ENCODE results near the gene CRELD2.

Gene CRELD2

DNA sequence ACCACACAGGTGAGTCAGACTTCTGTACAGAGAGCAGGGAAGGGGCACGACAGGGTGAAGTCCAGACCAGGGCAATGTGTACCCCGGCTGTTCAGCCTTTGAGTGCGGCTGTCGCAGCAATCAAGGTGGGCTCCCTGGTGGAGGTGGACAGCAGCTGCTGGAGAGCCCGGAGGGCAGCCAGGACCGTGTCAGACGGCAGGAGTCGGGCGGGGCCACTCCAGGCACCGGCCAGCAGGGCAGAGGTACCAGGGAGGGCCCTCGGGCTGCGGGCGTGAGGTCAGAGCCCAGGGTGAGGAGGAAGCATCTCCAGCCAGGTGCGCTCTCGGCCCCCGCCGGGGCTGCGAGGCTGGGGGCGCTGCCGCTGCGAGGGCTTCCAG is 41.3 kb downstream of the CRELD2 start:
- DNase-seq, result no peak

DNA sequence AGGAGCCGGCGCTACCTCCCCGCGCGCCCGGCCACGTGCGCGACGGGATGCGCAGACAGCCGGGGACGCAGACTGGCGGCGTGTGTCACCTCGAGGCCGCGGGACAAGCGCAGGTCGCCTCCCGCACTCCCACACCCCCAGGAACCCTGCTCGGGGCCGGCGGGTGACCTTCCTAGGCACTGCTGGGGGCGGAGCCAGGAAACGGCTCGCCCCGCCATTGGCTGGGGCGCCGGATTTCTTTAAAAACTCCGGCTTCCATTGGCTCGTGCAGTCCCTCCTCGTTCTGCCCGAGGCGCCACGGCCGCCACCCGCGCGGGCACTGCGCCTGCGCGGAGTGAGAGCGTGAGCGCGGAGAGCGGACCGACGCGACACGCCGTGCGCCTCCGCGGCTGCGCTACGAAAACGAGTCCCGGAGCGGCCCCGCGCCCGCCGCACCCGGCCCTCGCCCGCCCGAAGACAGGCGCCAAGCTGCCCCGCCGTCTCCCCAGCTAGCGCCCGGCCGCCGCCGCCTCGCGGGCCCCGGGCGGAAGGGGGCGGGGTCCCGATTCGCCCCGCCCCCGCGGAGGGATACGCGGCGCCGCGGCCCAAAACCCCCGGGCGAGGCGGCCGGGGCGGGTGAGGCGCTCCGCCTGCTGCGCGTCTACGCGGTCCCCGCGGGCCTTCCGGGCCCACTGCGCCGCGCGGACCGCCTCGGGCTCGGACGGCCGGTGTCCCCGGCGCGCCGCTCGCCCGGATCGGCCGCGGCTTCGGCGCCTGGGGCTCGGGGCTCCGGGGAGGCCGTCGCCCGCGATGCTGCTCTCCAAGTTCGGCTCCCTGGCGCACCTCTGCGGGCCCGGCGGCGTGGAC is 41.9 kb downstream of the CRELD2 start, which contains the start of gene PIM3:
PIM3 (plus strand) TSS at position 614 of the 846 bp plus-strand sequence; CDS start at position 790, 176 bp downstream.
- peak; percentile 86 to 97 (median 88) for DNase-seq

DNA sequence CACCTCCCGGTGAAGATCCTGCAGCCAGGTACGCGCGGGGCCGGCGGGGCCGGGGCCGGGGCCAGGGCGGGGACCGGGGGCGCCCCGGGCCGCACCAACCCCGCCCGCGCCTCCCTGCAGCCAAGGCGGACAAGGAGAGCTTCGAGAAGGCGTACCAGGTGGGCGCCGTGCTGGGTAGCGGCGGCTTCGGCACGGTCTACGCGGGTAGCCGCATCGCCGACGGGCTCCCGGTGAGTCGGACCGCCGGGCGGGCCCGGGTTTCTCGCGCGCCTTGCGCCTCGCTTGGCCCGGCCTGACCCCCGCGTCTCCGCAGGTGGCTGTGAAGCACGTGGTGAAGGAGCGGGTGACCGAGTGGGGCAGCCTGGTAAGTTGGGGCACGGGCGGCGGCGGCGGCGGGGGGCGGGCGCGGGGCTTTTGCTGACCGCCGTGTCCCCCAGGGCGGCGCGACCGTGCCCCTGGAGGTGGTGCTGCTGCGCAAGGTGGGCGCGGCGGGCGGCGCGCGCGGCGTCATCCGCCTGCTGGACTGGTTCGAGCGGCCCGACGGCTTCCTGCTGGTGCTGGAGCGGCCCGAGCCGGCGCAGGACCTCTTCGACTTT is 42.7 kb downstream of the CRELD2 start:
- DNase-seq, result peak in 1 of 6 experiments; percentile 64

- DNase-seq, result peak in 2 of 6 experiments; percentile 53 to 69
Observed at GRCh38 chr22:49961601-49962011, 43.2 kb downstream of the CRELD2 start.

- DNase-seq, result peak; percentile 46 to 88 (median 72)
Observed at GRCh38 chr22:49962012-49962750, 43.7 kb downstream of the CRELD2 start.

- DNase-seq, result no peak
Observed at GRCh38 chr22:49962751-49963646, 44.6 kb downstream of the CRELD2 start.

DNA sequence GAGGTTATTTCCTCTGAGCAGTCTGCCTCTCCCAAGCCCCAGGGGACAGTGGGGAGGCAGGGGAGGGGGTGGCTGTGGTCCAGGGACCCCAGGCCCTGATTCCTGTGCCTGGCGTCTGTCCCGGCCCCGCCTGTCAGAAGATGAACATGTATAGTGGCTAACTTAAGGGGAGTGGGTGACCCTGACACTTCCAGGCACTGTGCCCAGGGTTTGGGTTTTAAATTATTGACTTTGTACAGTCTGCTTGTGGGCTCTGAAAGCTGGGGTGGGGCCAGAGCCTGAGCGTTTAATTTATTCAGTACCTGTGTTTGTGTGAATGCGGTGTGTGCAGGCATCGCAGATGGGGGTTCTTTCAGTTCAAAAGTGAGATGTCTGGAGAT is 45.2 kb downstream of the CRELD2 start:
- DNase-seq, result peak in 1 of 6 experiments; percentile 47

DNA sequence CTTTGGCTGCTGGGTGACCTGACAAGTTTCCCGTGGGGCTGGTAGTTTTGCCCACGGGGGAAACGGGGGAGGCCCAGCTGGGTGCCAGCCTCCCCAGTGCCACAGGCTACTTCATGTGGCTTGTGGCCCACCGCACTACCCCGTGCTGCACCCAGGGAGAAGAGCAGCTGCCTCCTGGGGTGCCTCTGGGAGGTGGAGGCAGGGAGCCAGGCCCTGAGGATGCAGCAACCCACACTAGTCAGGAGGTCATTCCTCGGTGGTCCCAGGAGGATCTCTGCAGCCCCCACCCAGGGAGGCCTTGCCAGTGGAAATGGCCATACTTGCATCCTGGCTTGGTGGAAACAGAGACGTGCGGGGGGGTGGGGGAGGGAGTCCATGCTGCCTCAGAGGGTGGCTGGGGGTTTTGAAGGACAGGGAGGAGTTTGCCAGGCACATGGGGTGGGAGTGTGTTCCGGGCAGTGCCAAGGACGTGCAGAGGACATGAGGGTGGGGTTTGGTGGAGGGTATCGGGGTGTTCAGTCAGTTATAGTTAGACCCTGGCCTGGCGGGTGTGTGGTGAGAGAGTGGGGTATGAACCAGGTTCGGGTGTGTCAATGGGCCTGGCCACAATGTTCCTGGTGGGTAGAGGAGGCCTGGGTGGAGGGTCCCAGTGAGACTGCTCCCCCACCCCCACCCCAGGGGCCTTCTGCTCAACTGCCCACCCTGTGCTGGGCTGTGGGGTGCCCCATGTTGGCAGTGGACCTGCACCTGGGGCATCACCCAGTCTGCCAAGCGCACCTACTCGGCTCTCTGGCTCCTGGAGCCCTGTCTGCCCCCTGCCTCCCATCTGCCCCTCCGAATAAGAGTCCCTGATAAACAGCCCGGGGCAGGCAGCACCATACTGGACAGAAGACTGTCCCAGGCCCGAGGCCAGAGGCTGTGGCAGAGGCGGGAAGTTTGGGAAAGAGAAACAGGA is 46.0 kb downstream of the CRELD2 start:
- DNase-seq, result peak in 2 of 6 experiments; percentile 47 to 54

GRCh38 chr22:49965091-49966040 is 46.9 kb downstream of the CRELD2 start:
- no peak for DNase-seq

- DNase-seq, result no peak
Observed at GRCh38 chr22:49966041-49966773, 47.8 kb downstream of the CRELD2 start.

- DNase-seq, result peak in 1 of 6 experiments; percentile 22
Observed at GRCh38 chr22:49966774-49967705, 48.6 kb downstream of the CRELD2 start.

- DNase-seq, result no peak
Observed at GRCh38 chr22:49967706-49968208, 49.3 kb downstream of the CRELD2 start.

- no peak for DNase-seq
Observed at GRCh38 chr22:49968313-49968830, 49.9 kb downstream of the CRELD2 start.

- no peak for DNase-seq
Observed at GRCh38 chr22:49968831-49969661, 50.6 kb downstream of the CRELD2 start.

DNA sequence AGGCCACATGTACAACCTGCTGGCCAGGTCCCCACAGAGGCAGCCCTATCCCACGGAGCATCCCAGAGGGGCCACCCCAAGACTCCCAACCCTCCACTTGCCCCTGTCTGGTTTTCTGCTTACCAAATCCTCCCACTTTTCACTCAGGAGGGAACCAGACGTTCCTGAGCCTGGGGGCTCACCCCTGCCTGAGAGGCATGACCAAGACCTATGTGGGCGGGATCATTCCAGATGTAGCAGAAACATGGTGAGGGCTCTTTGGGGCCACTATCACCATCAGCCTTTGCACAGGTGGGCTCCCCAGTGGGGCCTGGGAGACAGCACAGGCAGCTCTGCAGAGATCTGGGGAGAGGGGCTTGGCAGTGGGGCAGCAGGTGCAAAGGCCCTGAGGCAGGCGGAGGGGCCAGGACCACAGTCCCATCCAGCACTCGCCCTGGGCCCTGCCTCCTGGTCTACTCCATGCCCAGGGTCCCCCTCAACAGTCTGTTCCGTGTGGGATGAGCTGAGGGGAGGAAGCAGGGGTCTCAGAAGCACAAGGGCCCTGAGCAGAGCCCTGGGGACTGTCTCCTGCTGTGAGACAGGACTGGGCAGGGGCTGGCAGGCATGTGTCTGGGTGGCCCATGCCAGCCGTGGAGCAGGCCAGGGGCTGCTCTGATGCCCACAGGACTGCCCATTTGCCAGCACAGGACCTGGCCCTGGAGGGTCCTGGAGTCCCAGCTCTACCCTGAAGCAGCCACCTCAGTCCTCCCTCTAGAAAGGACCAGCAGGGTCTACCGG is 51.5 kb downstream of the CRELD2 start:
- no peak for DNase-seq
